ENCODE data around the gene KAT5. TPM values are rescaled to one million over a fixed set of nuclear protein-coding genes. Genes with fewer than 3 reads are reported as not detected.

KAT5 gene
- total RNA-seq, 1 donor from 2014 or later, result 66.5 TPM

DNA sequence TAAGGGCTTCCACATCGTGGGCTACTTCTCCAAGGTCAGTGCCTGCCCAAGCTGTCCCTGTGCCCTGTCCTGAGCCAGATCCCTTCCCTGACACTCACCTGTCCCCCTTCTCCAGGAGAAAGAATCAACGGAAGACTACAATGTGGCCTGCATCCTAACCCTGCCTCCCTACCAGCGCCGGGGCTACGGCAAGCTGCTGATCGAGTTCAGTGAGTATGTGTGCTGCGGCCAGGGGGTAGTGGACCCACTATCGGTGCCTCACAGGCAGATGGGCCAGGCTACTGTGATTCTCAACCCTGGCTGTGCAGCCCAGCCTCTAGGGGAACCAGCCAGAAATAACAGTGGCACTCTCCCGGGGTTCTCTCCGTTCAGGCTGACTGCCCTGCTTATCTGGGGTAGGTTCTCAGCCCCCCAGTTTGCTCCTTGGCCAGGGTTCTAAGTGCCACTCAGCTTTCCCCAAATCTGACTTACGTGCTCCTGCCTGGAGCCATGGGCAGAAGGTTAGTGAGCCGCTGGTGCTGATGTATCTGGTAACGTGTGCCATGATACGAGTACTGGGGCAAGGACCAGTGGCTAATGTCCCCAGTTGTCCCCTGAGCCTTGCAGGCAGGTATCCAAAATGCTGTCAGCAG is 4.8 kb downstream of the KAT5 start:
- TF ChIP-seq, protein P1, sequence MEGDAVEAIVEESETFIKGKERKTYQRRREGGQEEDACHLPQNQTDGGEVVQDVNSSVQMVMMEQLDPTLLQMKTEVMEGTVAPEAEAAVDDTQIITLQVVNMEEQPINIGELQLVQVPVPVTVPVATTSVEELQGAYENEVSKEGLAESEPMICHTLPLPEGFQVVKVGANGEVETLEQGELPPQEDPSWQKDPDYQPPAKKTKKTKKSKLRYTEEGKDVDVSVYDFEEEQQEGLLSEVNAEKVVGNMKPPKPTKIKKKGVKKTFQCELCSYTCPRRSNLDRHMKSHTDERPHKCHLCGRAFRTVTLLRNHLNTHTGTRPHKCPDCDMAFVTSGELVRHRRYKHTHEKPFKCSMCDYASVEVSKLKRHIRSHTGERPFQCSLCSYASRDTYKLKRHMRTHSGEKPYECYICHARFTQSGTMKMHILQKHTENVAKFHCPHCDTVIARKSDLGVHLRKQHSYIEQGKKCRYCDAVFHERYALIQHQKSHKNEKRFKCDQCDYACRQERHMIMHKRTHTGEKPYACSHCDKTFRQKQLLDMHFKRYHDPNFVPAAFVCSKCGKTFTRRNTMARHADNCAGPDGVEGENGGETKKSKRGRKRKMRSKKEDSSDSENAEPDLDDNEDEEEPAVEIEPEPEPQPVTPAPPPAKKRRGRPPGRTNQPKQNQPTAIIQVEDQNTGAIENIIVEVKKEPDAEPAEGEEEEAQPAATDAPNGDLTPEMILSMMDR (IDR thresholded peaks at IDR 0.05), result no peak
- Mint-ChIP-seq H3K27ac (ENCODE audit: unreplicated experiment) (no peak overlapping the region), H3K27me3 (ENCODE audit: unreplicated experiment) (no peaks in the 10 kb centered on the region), H3K4me3 (ENCODE audit: unreplicated experiment) (no peak overlapping the region), H3K36me3 (ENCODE audit: unreplicated experiment) (peaks cover 34% of the 10 kb centered on the region), H3K9me3 (ENCODE audit: unreplicated experiment) (no peaks in the 10 kb centered on the region), H3K4me1 (ENCODE audit: unreplicated experiment) (peaks cover 37% of the 10 kb centered on the region)
- no peak for DNase-seq (ENCODE audit: extremely low spot score, unreplicated experiment)

DNA sequence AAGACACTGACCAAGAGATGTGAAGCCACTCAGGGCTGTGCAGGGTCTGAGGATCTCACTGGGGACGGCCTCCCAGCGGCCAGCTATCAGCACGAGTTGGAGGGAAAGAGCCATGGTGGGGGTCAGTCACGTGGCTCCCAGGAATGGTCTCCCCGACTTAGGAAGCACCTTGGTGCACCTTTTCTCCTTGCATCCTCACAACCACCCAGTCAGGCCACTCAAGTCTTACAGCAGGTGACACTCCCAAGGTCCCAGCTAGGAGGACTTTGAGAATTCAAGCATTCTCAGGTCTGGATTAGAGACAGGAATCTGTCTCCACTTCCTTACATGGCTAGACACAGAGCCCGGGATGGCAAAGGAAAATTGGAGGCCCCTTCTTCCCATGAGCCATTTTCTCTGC is 5.9 kb downstream of the KAT5 start:
- peaks cover 31% of the 10 kb centered on the region for H3K4me1 Mint-ChIP-seq (ENCODE audit: unreplicated experiment)
- peak overlapping the region; percentile 22 for H3K4me3 Mint-ChIP-seq (ENCODE audit: unreplicated experiment)
- H3K27ac Mint-ChIP-seq (ENCODE audit: unreplicated experiment), result no peak overlapping the region
- peaks cover 34% of the 10 kb centered on the region for H3K36me3 Mint-ChIP-seq (ENCODE audit: unreplicated experiment)
- H3K9me3 Mint-ChIP-seq (ENCODE audit: unreplicated experiment), result no peaks in the 10 kb centered on the region
- TF ChIP-seq, protein P1 (IDR thresholded peaks at IDR 0.05), result no peak
- H3K27me3 Mint-ChIP-seq (ENCODE audit: unreplicated experiment), result no peaks in the 10 kb centered on the region
- no peak for DNase-seq (ENCODE audit: extremely low spot score, unreplicated experiment)

DNA sequence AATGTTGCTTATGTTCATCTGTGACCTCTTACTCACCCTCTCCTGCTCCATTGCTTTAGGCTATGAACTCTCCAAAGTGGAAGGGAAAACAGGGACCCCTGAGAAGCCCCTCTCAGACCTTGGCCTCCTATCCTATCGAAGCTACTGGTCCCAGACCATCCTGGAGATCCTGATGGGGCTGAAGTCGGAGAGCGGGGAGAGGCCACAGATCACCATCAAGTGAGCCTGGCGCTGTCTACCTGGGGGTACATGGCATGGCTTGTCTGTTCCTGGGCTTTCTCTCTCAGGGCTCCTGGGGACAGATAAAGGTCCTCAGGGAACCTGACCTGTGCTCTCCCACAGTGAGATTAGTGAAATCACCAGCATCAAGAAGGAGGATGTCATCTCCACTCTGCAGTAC is 6.5 kb downstream of the KAT5 start:
- Mint-ChIP-seq H3K9me3 (ENCODE audit: unreplicated experiment) (no peaks in the 10 kb centered on the region), H3K4me1 (ENCODE audit: unreplicated experiment) (peaks cover 29% of the 10 kb centered on the region), H3K36me3 (ENCODE audit: unreplicated experiment) (peaks cover 32% of the 10 kb centered on the region), H3K4me3 (ENCODE audit: unreplicated experiment) (no peak overlapping the region), H3K27me3 (ENCODE audit: unreplicated experiment) (no peaks in the 10 kb centered on the region), H3K27ac (ENCODE audit: unreplicated experiment) (peak overlapping the region; percentile 31)
- DNase-seq (ENCODE audit: extremely low spot score, unreplicated experiment), result no peak
- TF ChIP-seq, protein P1 (IDR thresholded peaks at IDR 0.05), result no peak

DNA sequence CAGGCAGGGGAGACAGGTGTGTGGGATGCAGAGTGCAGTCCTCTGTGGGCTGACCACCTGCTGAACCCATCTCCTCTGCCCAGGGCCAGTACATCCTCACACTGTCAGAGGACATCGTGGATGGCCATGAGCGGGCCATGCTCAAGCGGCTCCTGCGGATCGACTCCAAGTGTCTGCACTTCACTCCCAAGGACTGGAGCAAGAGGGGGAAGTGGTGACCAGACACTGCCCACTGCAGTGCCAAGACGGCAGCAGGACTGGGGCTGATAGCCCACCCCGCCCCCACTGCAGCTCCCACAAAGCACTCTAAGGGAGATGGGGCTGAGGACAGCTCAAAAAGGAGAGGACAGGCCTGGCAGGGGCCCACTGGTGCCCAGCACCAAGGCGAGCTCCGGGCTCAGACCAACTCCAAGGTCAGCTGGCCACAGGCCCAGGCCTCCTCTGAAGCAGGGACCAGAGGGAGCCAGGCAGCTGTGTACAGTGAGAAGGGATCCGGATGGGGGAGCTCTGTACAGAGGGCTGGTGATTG is 7.0 kb downstream of the KAT5 start:
- no peak for DNase-seq (ENCODE audit: extremely low spot score, unreplicated experiment)
- peaks cover 26% of the 10 kb centered on the region for H3K4me1 Mint-ChIP-seq (ENCODE audit: unreplicated experiment)
- H3K27ac Mint-ChIP-seq (ENCODE audit: unreplicated experiment), result peak overlapping the region; percentile 91
- no peaks in the 10 kb centered on the region for H3K9me3 Mint-ChIP-seq (ENCODE audit: unreplicated experiment)
- H3K27me3 Mint-ChIP-seq (ENCODE audit: unreplicated experiment), result no peaks in the 10 kb centered on the region
- H3K36me3 Mint-ChIP-seq (ENCODE audit: unreplicated experiment), result peaks cover 28% of the 10 kb centered on the region
- H3K4me3 Mint-ChIP-seq (ENCODE audit: unreplicated experiment), result peak overlapping the region; percentile 95
- TF ChIP-seq, protein P1 (IDR thresholded peaks at IDR 0.05), result no peak

DNA sequence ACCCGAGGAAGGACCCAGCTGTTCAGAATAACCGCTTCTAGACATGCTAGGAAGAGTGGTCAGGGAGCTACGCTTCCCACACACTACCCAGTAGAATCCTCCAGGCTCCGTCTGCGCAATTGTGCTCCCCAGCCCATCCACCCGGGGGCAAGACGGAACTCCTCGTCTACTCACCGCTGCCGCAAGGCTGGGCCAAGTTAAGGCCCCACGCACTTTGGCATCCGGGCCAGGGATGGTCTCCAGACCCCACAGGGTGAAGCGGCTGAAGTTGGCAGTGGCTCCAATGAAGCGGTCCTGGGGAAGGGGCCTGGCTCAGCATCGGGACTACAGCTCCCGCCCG is 7.8 kb downstream of the KAT5 start:
- Mint-ChIP-seq H3K27ac (ENCODE audit: unreplicated experiment) (peak overlapping the region; percentile 91), H3K27me3 (ENCODE audit: unreplicated experiment) (no peaks in the 10 kb centered on the region), H3K9me3 (ENCODE audit: unreplicated experiment) (no peaks in the 10 kb centered on the region), H3K4me1 (ENCODE audit: unreplicated experiment) (peaks cover 26% of the 10 kb centered on the region), H3K4me3 (ENCODE audit: unreplicated experiment) (peak overlapping the region; percentile 95), H3K36me3 (ENCODE audit: unreplicated experiment) (peaks cover 23% of the 10 kb centered on the region)
- TF ChIP-seq, protein P1 (IDR thresholded peaks at IDR 0.05), result no peak
- no peak for DNase-seq (ENCODE audit: extremely low spot score, unreplicated experiment)
